Liver (tissue), 9 donors: ENCODE data around the gene WSCD2. TPM values are rescaled to one million over a fixed set of nuclear protein-coding genes. Genes with fewer than 3 reads are reported as not detected.
A peak's percentile ranks its signal among the peaks of the same experiment; 100 is the strongest.

Source experiments
- DNase-seq: peaks from one replicate; pipeline ENCODE4 v3.0.0-alpha.2; 2017; ENCODE audit warnings: low spot score
- H3K27ac ChIP-seq, 2 donors: one replicate each; pipeline ENCODE4 v1.7.0; 2013; ENCODE audit warnings: inconsistent platforms in 2 of 2, low read length in 2 of 2, control low read depth in 1 of 2, low read depth in 1 of 2, mild to moderate bottlenecking in 1 of 2
- H3K27me3 ChIP-seq, 4 donors: one replicate each; pipeline versions ENCODE4 v1.6.1 to v1.7.0; 2013; ENCODE audit warnings: low read length in 3 of 4, inconsistent platforms in 1 of 4, mild to moderate bottlenecking in 1 of 4, moderate library complexity in 1 of 4; ENCODE audit not compliant: control insufficient read depth in 4 of 4, insufficient read depth in 4 of 4
- H3K36me3 ChIP-seq, 4 donors: one replicate each; pipeline versions ENCODE4 v1.6.1 to v1.7.0; 2013; ENCODE audit warnings: low read length in 3 of 4, mild to moderate bottlenecking in 3 of 4, low read depth in 1 of 4, moderate library complexity in 1 of 4; ENCODE audit not compliant: control insufficient read depth in 4 of 4, insufficient read depth in 3 of 4
- H3K4me1 ChIP-seq, 4 donors: one replicate each; pipeline versions ENCODE4 v1.6.1 to v1.7.0; 2013; ENCODE audit warnings: low read length in 3 of 4, mild to moderate bottlenecking in 3 of 4, moderate library complexity in 1 of 4; ENCODE audit not compliant: control insufficient read depth in 4 of 4, insufficient read depth in 4 of 4
- H3K4me3 ChIP-seq, 3 donors: one replicate each; pipeline versions ENCODE4 v1.6.1 to v1.7.0; 2013; ENCODE audit warnings: low read length in 3 of 3, control low read depth in 1 of 3, low read depth in 1 of 3, mild to moderate bottlenecking in 1 of 3
- H3K9ac ChIP-seq, 2 donors: one replicate each; pipeline ENCODE4 v1.7.0; 2013; ENCODE audit warnings: low read length in 2 of 2, mild to moderate bottlenecking in 2 of 2, moderate library complexity in 2 of 2, control low read depth in 1 of 2, low read depth in 1 of 2
- H3K9me3 ChIP-seq, 4 donors: one replicate each; pipeline versions ENCODE4 v1.6.1 to v1.7.0; 2013; ENCODE audit warnings: low read length in 3 of 4; ENCODE audit not compliant: control insufficient read depth in 4 of 4
- CTCF ChIP-seq: fragments of 150-350 bp; IDR thresholded peaks from 2 replicates; pipeline ENCODE4 v1.5.1; 2017; ENCODE audit warnings: improper control_type of control experiment, low read depth, low read length; ENCODE audit not compliant: missing input control
- RAD21 ChIP-seq, 2 donors: IDR thresholded peaks; 2 replicates each; pipeline ENCODE4 v1.6.1; 2016; ENCODE audit warnings: antibody characterized with exemption in 2 of 2, mild to moderate bottlenecking in 2 of 2
- ZBTB33 ChIP-seq: IDR thresholded peaks from 2 replicates; pipeline ENCODE4 v1.6.1; 2016; ENCODE audit warnings: antibody characterized with exemption
- WGBS: extraction: QIAGEN DNeasy Blood & Tissue Kit; methylation state at CpG from one replicate; pipeline ENCODE4 v1.1.7; 2013; 5-methylcytosine and 5-hydroxymethylcytosine counted together
- polyA plus RNA-seq, 2 donors: library from polyadenylated mRNA; stranded (reverse) in 1 of 2; unstranded in 1 of 2; fragments of 200-250 nt in 1 of 2; fragments of >200 nt in 1 of 2; fragmentation: Nextera tagmentation in 1 of 2; extraction: Ambion mirVana in 1 of 2; gene quantifications; one replicate each; pipeline versions ENCODE4 v1.2.1 to v1.2.3, GENCODE V29; 2013 to 2015
- total RNA-seq, 2 donors: library from RNA; depleted of rRNA; stranded (reverse); fragments of >200 nt; gene quantifications; one replicate each; pipeline ENCODE4 v1.2.3, GENCODE V29; 2014
- donor health status: healthy.
- donor health status: healthy.
- donor health status: healthy.
- donor health status: healthy.
- donor health status: healthy.

WSCD2 gene
- total and polyA plus RNA-seq, 4 donors: under 0.01 to 0.09 (median 0.05) TPM; not detected in 1

- no peak for TF ChIP-seq ZBTB33
- WGBS: 86% methylated on average over 8 of the region's 8 CpGs
Observed at GRCh38 chr12:108098374-108098773, 30.7 kb upstream of the WSCD2 start.

GRCh38 chr12:108099073-108099472 is 30.0 kb upstream of the WSCD2 start:
- DNase-seq: no peak
- WGBS: 39% methylated on average over 3 of the region's 3 CpGs
- no peak overlapping the region for H3K4me3 ChIP-seq

More at GRCh38 chr12:108098374-108098773, 30.7 kb upstream of the WSCD2 start:
- DNase-seq: no peak
- peaks cover 0 to 2% (median under 1%) of the 10 kb centered on the region in 4 donors for H3K27me3 ChIP-seq
- H3K9ac ChIP-seq: no peak overlapping the region
- no peaks in the 10 kb centered on the region for H3K36me3 ChIP-seq
- no peaks in the 10 kb centered on the region for H3K4me1 ChIP-seq
- H3K4me3 ChIP-seq: no peak overlapping the region
- peaks cover 0 to 2% (median 0%) of the 10 kb centered on the region in 4 donors for H3K9me3 ChIP-seq
- no peak overlapping the region for H3K27ac ChIP-seq

More at GRCh38 chr12:108099073-108099472, 30.0 kb upstream of the WSCD2 start:
- no peak for TF ChIP-seq ZBTB33
- peak; percentile 19 for TF ChIP-seq CTCF
- TF ChIP-seq RAD21 (IDR thresholded peaks at IDR 0.05): peak; percentile 38 to 63
- Histone ChIP-seq H3K36me3 (no peaks in the 10 kb centered on the region), H3K27ac (no peak overlapping the region), H3K9ac (no peak overlapping the region), H3K4me1 (no peaks in the 10 kb centered on the region), H3K27me3 (peaks cover 0 to 2% (median under 1%) of the 10 kb centered on the region in 4 donors), H3K9me3 (peaks cover 0 to 2% (median 0%) of the 10 kb centered on the region in 4 donors)
